HG03520 (cell line): ENCODE measurements around the gene KRT14.
"Not testable (repeated sequence)": the region's sequence is repeated elsewhere in the genome, so short reads cannot be mapped to it uniquely, and the experiment has no call there.

Experiments used
- ATAC-seq: cut with Tn5 transposase; IDR thresholded peaks from one replicate; pipeline ENCODE4 v1.9.1; 2021; ENCODE audit warnings: mild to moderate bottlenecking, moderate library complexity; ENCODE audit not compliant: unreplicated experiment

Gene KRT14

DNA sequence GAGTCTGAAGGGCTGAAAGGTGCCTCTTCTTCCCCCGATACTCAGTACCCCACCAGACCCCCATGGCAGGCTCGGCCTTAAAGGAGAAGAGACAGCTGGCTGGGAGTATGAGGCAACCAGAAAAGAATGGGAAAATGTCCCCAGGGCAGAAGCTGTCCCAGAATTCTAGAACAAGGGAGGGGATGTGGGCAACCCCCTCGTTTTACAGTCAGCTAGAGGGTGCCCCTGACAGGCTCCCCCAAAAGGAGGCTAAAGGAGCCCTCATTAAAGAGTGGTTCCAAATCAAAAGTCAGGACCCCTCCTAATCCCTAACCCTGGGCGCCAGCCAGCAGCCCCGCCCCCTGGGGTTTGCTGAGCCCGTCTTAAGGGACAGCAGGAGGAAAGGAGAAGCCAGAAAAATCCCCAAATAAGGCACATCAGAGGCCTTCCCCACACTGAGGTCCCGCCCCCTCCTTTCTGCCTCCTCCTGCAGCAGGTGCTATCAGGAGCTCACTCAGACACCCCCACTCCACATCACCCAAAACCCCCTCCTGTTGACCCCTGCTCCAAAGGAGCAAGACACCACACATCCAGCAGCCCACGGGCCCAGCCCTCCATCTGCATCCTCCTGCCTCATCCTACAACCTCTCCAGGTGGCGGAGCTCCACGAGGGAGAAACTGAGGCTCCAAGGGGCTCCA lies 36.6 kb upstream of the KRT14 start:
- not testable (repeated sequence) for ATAC-seq

DNA sequence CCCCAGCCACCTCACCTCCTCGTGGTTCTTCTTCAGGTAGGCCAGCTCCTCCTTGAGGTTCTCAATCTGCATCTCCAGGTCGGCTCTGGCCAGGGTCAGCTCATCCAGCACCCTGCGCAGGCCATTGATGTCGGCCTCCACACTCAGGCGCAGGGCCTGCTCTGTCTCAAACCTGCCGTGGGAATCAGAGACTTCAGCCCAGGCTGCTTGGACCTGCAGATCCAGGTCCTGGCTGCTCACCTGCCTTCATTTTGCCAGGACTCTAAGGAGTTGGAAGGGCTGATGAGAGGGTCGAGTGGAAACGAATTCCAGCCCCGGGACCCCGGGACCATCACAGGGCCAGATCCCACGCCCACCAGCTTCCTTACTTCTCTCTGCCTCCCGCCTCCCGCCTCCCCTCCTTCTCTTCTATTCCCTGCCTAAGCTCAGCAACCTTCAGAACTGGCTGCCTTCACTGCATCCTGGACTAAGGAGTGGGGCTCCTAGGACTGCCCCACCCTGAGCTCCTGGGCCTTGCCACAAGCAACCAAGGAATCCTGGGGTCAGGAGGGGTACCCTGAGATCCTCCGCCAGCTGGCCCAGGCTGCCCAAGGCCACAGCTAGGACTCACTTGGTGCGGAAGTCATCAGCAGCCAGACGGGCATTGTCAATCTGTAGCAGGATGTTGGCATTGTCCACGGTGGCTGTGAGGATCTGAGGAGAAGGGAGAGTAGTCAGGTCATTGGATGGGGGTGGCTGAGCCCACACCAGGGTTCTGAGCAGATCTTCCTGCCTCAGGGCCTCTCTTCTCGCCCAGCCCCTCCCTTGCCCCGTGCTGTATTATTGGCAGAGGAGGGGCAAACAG lies 35.9 kb upstream of the KRT14 start:
- not testable (repeated sequence) for ATAC-seq

DNA sequence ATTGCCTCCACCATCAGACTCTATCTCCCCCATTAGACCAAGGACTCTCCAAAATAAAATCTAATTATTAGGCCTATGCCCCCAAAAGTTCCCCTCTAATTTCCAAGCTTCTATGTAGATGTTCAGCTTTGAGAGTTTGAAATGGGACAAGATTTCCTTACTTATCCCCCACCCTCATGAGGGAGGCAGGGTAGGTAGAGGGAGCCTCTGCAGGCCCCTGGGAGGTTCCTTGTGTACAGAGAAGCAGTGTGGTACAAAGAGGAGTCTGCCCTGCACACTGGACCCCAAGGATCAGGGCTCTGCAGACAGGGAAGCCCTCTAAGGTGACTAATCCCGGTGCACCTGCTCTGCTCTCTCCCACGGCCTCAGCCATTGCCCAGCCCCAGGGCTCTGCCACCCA lies 35.2 kb upstream of the KRT14 start:
- ATAC-seq: no peak

DNA sequence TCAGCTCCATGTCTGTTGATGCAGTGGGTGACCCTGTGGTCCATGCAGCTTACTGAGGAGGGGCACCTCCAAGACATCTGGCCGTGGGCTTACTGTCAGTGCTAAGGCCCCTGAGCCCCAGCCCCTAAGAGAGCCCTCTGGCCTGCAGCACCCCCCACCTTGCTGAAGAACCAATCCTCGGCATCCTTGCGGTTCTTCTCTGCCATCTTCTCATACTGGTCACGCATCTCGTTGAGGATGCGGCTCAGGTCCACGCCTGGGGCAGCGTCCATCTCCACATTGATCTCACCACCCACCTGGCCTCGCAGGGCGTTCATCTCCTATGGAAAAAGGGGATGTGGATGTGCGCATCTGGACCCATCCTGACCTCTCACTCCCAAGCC lies 34.7 kb upstream of the KRT14 start:
- ATAC-seq: not testable (repeated sequence)

DNA sequence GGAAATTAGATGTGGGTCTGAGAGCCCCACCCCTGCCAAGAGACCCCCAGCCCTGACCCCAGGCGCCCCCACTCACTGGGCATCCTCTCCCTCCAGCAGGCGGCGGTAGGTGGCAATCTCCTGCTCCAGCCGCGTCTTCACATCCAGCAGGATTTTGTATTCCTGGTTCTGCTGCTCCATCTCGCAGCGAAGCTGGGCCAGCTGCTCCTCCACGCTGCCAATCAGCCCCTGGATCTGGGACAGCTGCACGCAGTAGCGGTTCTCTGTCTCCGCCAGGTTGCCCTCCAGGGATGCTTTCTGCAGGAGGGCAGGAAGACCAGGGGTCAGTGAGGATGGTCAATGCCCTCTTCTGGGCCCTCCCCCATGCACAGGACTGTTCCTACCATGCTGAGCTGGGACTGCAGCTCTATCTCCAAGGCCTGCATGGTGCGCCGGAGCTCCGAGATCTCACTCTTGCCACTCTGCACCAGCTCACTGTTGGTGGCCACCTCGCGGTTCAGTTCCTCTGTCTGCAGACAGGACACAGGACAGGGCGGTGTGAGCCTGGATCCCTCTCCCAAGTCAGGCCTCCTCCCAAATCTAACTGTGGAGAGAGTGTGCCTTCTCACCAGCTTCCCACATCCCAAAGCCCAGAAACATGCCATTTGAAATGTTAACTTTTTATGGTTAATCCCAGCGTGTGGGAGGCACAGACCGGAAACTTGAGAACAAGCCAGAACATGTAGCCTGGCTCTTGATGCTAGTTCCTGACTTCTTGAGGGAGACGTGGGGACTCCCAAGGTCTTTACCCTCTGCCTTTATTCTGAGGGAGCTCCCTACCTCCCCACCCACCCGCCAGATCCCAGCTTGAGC lies 34.1 kb upstream of the KRT14 start:
- no peak for ATAC-seq

DNA sequence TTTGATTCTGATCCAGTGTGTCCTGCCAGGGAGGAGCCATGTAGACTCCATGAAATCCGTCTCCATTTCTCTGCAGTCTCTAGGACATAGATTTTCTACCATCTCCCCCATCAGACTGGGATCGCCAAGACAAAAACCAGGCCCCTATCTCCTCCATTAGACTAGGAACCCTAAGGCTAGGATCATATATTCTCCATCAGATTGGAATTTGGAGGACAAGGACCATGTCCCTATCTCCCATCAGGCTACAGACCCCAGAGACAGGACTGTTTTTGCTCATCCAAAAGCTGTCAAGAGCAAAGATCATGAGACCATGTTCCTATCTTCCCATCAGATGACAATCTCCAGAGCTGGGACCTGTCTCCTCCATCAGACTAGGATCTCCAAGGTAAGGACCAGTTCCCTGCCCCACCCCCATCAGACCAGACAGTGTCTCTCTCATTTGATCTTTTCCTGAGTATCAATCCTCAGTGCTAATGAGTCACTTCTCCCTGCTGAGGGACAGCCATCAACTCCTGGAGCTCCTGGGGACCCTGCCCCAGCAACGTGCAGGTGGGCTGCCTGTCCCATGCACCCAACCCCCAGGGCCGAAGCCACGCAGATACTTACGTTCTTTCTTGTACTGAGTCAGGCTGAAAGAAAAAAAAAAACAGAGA lies 33.4 kb upstream of the KRT14 start:
- ATAC-seq: not testable (repeated sequence)

DNA sequence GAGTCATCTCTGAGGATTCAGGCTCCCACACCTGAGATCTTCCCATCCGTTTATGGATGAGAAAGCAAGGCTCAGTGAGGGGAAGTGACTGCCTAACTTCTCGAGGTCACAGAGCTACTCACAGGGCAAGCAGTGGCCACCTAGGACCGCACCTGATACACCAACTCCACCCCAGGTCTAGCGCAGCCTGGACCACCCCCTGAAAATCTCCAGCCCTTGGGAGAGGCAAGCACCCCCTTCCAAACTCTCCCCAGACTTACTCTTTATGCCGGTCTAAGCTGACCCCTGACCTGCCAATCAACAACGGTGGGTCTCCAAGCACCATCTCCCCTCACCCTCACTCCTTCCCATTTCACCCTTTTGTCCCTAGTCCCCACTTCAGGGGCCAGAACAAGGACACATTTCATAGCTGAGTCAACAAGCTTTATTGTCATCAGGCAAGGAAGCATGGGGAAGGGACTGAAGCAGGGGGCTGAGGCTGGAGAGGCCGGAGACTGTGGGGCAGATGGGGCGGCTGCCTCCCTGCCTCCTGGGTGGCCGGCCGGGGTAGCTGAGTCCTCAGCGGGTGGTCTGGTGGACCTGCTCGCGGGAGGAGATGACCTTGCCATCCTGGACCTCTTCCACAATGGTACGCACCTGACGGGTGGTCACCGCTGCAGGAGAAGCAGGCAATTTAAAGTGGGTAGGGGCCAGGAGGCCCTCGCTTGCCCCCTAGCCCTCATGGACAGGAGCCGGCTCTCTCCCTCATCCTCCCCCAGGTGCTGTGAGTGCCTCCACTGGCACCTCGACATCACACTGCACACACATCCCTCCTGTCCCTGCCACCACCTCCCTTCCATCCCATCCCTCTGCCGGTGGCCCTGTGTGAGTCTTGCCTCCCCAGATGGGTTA lies 32.6 kb upstream of the KRT14 start:
- ATAC-seq: no peak

DNA sequence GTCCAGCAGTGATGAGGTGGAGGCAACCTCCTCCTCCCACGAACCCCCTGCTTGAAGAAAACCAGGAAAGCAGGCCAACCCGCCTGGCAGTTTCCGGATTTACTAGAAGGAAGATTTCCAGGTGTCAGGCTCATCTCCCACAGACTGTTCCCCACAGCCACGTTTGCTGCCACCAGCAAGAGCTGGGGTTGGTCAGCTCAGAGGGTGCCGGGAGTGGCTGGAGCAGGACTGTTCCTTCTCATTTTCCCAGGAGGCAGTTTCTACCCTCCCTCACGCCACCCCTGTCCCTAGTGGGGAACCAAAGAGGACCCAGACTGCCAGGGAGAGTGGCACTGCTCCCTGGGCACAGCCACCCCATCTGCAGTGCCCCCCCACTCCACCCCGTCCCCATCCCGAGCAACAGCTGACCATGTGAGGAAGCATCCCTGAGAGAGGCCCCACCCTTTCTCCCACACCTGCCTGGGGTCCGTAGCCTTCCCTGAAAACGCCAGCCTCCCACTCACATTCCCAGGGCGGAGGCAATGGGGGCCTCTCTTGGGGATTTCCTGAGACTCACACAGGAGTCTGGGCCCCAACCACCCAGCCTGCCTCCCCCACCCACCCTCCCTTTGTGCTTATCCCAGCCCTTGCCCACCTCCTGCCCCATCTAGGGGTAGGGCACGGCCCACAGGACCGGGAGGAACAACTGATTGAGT lies 31.8 kb upstream of the KRT14 start:
- ATAC-seq: no peak

DNA sequence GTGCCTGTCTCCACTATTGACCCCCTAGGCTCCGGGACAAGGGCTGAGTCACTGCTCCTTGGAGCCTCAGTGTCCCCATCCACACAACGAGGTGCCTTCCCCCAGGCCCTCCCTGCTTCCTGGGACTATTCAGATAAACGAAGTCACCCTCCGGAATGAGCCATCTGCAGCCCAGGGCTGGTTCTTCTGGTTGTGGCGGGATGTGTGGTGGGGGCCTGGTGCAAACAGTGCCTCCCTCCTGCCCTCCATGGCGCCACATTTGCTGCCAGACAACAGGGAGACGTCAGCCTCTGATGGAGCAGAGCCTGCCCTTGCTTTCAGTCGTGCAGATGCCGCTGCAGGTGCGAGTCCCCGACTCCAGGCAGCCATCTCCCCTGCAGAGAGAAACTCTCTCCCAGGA lies 31.0 kb upstream of the KRT14 start:
- no peak for ATAC-seq

DNA sequence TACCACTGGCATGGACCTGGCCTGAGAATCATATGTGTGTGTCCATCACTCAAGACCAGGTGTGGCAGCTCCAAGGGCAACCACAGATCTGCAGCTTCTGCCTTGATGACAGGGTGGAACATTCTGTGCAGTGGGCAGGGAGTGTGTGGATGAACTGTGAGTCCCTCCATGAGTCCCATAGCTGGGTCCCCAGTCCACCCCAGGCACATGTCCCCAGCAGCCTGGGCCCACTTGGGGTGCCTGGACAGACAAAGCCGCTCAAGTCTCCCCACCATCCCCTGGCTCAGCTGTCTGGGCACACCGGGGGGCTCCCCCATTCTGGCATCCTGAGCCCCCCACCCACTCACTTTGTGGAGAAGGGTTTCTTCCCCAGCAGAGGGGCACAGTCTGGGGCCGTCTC lies 30.4 kb upstream of the KRT14 start:
- ATAC-seq: no peak

DNA sequence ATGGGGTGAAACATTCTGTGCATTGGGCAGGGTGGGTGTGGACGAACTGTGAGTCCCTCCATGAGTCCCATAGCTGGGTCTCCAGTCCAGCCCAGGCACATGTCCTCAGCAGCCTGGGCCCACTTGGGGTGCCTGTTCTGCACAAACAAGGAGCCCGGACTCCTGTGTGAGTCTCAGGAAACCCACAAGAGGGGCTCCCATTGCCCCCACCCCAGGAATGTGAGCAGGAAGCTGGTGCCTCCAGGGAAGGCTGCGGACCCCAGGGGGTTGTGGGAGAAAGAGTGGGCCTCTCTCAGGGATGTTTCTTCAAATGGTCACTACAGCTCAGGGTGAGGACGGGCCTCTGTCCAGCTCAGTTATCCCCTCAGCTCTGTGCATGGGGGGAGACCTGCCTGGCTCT lies 29.8 kb upstream of the KRT14 start:
- not testable (repeated sequence) for ATAC-seq

DNA sequence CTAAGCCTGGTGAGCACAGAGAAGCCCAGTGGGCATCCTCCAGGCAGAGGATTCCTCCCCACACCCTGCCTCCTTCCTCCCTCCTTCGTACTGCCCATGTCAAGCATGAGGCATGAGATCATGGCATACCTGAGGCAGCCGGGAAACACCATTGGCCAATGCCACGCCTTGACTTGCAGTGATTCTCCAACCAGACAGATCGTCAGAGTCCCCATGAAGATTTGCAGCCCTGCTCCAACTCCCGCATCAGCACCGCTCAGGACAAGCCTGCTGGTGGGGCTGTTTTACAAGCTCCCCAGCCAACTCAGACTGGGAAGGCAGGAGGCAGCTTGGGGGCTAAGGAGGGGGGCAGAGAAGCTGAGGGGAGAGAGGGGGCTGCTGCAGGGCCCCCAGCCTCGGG lies 28.8 kb upstream of the KRT14 start:
- ATAC-seq: no peak

DNA sequence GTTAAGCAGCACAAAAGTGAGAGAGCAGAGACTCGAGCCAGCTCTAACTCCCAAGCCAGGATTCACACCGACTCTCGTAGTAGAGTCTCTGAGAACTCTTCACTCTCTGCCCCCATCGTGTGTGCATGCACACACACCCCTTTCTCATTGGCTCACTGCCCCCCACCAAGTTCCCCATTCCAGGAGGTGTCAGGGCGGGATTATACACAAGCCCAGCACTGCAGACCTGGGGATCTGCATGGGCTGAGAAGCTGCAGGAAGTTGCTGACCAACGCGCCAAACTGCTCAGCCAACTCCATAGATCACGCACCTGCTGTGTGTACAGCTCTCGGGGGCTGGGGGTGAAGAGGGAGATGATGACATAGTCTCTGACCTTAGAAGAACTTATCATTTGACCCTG lies 28.1 kb upstream of the KRT14 start:
- ATAC-seq: not testable (repeated sequence)

DNA sequence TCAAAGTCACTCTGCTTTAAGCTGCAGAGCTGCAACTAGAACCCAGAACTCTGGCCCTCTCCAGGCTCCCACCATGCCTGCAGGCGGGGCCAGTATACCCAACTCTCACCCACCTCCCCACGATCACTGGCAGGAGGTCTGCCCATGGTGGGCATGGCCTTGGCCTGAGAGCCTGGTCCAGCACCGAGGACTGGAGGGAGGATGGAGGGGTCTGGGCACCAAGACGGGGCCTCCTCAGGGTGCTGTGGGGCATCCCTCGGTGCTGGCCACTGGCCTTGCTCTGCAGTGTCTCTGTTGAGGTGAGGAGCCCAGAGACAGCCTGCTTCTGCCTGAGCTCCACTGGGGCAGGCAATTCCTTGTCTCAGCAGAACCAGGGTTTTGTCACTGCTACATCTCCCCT lies 27.4 kb upstream of the KRT14 start:
- ATAC-seq: no peak

DNA sequence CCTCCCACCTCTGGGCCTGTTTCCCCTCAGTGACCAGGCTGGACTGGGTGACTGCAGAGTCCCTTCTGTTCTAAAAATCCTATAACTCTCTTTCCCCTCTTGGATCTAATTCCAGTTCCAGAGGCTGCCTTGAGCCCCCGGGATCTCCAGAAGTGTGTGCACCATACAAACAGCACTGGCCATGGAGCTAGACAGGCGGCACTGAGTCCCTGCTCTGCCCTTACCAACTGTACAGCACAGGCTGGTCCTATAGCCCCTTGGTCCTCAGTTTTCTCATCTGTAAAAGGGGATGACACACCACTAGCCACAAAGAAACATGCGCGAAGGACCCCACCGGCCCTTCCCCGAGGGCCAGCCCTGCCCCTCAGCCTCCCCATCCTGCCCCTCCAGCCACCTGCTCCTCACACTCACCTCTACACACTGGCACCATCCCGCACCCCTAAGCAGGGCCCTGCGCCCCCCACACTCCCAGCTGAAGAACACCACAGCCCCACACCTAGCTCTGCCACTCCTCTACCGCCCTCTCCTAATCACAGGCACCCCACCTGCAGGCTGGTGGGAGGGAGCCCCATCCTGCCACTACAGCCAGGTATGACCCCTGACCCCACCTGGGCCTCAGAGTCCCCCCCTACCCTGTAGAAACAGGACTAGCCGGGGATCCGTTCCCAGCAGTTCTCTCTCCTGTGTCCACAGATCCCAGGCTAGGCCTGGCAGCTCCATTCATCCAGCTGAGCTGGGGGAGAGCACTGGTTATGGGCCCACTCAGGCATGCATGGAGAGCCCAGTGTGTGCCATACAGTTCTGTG lies 26.8 kb upstream of the KRT14 start:
- no peak for ATAC-seq

DNA sequence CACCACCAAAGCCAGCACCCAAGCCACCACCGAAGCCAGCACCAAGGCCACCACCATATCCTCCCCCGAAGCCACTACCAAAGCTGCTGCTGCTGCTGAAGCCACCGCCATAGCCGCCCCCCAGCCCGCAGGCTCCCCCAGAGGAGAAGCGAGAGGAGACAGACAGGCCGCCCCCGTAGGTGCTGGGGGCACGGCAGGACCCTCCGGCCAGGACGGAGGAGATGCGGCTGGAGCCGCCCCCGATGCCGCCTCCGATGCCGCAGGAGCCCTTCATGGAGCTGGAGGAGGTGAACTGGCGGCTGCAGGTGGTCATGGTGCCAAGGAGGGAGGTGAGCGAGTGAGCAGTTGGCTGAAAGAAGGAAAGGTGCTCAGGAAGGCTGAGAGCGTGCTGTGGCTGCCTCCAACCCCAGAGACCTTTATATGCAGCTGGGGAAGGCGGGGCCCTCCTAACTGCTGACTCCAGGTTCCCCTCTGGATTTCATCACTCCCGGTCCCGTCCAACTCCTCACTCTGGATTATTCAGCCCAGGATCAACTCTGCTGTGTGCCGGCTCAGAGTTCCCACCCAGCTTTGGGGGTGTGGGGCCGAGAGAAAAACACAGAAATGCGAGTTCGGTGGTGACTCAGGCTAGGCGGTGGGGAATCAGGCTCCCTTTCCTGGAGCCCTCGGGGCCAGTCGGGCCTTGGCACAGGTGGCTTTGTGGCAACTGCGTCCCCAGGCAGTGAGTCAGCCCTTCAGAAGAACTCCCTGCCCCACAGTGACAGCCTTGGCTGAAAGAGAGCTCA lies 25.9 kb upstream of the KRT14 start, which contains the start of gene KRT16:
TSS of gene KRT16 (minus strand) at position 392 of the 785 bp plus-strand sequence. CDS start at position 313, 79 bp downstream.
- ATAC-seq: not testable (repeated sequence)

DNA sequence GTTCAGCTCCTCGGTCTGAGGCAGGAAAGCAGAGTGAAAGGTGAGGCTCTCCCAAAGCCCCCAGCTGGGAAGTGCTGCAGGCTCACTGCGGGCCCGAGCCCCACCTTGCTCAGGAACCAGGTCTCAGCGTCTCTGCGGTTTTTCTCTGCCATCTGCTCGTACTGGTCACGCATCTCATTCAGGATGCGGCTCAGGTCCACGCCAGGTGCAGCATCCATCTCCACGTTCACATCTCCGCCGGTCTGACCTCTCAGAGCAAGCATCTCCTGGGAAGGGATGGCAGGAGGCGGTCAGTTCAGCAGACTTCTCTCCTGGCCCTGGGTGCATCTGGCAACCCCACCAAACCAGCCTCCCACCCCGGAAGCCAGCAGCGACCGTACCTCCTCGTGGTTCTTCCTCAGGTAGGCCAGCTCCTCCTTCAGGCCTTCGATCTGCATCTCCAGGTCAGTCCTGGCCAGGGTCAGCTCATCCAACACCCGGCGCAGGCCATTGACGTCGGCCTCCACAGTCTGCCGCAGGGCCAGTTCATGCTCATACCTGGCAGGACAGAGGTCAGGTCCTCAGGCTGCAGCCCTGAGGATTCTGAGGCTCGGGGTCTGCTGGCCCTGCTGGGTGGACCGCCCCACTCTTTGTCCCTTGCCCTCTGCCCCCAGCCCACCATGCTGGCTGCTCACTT lies 24.4 kb upstream of the KRT14 start:
- no peak for ATAC-seq
